GM19099 (cell line): ENCODE measurements around the gene UNC5B.

ENCODE experiments used
- POLR2A ChIP-seq: IDR thresholded peaks from 3 replicates; pipeline ENCODE4 v1.6.1; 2011; ENCODE audit warnings: low read depth; ENCODE audit not compliant: insufficient read length; ENCODE audit errors: extremely low read depth

The UNC5B gene

DNA sequence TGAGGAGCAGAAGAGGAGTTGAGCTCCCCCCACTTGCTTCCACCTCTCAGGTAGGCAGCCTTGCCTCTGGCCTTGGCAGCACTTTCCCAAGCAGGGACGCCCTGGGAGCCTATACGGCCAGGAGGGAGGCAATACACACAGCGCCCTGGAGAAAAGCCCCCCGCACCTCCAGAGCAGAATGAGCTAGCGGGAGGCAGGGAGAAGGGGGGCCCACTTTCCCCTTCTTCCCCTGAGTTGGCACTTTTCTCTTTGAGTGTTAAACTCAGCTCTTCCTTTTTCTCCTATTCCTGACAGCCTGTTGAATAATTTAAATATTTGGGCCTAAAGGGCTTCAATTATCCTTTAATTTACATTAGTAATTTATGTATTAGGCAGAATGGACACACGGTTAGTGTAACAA, 35.8 kb downstream of the UNC5B start:
- TF ChIP-seq POLR2A = no peak

DNA sequence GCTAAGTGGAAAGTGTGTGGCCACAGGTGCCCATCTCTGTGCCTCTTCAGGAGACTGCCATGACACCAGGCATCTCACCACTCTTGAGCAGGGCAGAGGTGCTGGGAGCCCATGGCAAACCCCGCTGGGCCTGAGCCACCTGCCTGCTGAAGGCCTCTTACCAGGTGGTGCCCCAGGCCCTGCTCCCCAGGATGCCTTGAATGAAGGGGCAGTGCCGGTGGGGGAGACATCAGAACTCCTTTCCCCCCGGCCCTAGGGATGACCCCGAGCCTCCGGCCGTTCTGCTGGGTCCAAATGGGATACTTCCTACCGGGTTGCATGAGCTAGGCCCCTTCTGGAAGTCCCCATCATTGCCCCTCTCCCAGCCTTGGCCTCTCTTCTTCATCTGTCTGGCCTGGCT, 37.6 kb downstream of the UNC5B start:
- no peak for TF ChIP-seq POLR2A

DNA sequence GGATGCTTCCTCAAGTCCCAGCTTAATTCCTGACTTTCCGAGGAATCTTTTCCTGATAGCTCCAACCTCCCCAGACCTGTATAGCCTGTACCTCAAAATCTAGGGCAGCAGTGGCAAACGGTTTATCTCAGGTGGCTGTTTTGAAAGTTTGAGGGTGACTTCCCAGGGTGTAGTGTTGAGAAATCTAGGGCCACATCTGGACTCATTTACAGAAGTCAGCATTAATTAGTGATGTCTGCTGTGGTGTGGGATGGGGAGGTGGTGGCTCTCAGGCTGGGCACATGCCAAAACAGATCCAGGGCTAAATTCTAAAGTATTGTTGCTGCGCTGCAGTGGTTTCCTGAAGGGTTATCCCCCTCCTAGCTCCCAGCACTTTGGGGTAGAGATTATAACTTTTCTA, 38.0 kb downstream of the UNC5B start:
- no peak for TF ChIP-seq POLR2A

DNA sequence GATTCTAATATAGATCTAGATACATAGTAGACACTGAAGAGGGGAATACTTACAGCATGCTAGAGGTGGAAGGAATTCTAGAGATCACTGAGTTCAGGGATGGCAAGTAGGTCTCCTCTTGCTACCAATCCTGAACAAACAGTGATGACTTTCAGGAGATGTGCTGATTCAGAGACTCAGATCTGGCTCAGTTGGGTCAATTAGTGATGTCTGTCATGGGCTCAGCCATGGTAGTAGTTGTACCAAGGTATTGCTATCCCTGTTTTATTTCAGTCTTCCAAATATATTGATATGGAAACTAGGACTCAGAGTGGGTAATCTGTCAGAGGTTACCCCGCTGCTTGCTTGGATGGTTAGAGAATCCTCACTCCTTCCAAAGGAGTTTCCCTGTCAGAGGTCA, 38.5 kb downstream of the UNC5B start:
- TF ChIP-seq POLR2A = no peak

DNA sequence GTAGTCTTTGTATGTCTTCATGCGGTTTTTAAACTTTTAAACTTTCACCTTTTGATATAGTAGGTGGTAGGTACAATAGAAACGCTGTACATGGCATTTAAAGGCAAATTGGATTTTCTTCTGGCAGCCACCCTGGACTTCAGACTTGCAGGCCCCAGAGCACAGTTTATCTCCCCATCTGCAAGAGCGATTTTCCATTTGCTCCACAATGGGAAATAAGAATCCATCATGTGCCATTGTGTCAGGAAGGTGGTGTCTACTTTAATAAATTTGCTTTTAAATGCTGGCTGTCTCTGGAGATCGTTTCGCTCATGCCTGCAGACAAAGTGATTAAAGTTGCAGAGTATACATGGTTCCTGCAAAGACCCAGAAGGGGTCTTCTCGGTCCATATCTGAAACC, 38.9 kb downstream of the UNC5B start:
- no peak for TF ChIP-seq POLR2A

DNA sequence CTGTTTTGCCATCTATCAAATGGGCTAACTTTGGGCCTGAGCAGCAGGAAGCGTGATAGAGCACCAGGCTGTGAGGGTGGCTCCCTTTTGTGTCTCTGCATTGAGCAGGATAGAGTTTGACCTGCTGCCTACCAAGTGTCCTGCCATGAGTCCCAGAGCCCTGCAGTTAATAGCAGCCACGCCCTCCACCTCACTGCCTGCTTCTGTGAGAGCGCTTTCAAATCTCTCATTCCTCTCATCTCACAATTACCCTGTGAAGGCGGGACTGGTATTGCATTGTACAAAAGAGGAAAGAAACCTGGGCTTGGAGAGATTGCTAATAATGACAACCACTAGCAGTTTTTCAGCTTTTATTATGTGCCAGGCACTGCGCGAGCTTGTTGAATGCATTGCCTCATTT, 39.9 kb downstream of the UNC5B start:
- TF ChIP-seq POLR2A = no peak

DNA sequence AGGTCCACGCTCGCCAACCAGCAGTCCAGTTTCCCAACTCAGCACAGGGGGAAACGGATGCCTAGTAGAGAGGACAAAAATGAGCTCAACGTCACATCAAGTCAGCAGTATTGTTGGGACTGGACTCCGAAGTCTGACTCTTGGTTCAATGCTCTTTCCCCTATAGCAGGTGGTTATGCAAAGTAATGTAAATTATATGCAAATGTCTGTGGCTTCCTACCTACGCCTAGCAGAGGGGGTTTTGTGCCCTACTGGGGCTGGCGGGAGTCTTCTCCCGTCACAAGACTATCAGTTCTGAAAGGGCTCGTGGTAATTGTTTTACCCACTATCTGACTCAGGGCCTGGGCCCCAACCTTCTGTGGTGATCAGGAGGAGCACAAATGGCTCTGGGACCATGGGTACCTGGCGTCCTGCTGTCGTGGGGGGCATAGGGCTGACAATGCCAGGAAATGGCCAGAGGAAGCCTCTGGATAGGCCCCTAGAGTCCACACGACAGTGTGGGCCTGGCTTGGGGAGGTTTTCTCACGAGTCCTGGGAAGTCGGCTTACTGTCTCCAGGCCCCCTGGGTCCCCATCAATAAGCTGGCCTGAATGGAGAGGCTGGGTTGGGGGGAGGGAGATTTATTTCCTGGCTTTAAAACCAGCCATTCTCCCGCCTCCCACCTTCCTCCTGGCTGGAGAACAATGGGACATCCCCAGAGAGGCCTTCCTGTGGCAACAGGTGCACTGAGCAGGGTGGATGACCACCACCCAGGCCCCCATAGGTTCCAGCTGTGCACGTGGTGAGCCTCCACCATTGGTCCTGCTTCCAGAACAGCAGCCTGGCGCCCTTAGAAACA, 41.8 kb downstream of the UNC5B start:
- no peak for TF ChIP-seq POLR2A

DNA sequence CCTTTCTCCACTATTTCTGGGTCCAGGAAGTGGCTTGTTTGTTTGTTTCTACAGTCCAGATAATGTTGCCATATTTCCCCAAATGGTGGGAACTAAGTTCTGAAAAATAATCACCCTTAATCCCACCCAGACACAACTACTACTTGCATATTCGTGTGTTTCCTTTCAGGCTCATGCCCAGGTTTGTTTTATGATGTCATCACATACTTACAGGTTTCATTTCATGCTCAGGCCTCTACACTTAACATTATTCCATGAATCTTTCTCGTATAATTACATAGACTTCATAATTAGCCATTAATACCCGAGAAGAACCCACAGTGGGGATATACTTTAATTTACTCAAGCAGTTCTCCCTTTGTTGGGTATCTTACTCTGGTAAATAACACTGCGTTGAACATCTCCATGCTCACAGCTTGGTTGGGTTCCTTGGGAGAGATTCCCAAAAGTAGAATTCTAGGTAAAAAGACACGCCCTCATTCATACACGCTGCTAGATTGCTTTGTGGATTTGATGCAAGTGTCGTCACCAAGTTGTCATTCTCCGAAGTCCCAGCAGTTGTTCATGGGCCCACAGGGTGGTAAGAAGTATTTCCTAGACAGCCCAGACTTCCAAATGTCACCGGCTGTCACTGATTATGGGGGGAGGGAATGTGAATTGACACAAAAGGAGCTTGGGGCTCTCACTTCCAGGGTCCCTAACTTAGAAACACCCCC, 42.6 kb downstream of the UNC5B start:
- no peak for TF ChIP-seq POLR2A

DNA sequence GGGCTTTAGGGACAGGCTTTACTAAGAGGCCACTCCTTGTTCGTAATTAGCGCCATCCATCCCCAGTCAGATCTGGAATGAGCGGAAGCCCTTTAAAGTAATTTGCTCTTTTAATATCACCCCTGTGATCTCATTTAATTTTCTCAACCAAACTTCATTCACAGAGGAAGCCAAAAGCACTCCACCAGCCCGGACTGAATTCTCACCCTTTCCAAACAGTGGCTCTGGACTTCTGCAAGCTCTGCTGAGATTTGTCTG, 43.1 kb downstream of the UNC5B start:
- TF ChIP-seq POLR2A = no peak

DNA sequence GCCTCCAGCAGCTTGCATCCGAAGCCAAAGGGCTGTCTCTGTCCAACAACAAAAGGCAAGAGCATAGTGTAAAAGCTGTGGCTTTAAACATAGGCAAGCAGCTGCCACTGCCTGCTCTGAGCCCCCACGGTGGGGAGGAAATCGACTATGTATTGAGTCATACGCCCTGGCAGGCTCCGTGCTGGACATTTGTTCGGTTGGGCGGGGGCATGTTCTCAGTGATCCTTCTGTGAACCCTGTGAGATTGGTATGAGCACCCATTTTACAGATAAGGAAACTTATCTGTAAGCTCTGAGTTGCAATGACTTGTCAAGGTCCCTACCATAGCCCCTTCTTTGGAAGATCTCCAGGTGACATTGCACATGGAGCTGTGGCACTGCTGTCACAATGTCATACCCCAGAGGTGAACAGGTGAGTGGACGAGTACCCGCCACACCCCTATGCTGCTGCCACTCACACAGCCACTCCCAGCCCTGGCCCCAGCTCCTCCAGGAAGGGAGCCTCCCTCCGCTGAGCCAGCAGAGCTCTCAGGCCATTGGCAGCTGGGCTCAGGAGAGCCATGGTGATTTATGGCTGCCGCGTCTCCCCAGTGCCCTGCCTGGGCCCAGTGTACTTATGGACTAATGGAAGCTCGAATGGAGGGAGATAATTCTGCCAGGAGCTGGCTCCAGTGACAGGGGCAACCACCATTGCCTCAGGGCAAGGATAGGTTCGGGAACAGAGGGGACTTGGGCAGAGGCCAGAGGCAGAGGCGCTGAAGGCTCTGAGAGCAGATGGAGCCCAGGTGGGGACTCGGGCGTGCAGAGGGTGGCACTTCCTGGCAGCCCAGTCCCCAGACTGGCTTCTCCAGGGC, 43.7 kb downstream of the UNC5B start:
- no peak for TF ChIP-seq POLR2A

DNA sequence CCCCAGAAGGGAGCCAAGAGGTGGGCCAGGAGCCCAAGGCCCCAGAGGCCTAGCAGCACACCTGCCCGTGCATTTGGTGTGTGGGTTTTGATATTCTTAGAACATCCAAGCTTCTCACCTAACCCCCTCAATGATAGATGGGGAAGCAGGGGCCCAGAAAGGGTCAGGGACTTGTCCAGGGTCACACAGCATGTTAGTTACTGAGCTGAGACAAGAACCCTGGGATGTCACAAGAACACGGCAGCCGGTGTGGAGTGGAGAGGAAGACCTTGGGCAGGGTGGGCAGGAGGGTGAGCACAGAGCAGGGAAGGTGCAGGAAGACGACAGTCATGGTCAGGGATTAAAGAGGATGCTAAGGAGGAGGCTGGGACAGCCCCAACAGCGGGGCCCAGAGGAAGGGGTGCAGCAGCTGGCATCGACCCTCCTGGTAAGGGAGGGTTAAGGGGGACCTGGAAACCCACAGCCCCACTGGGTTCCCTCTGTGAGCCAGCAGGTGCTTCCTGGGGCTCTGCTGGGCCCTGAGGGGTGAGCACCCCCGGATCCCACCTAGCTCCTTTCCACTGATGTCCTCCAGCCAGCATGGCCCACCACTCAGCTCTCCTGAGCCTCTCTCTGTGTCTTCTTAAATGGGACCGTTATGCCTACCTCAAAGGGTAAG, 44.4 kb downstream of the UNC5B start:
- TF ChIP-seq POLR2A = no peak

DNA sequence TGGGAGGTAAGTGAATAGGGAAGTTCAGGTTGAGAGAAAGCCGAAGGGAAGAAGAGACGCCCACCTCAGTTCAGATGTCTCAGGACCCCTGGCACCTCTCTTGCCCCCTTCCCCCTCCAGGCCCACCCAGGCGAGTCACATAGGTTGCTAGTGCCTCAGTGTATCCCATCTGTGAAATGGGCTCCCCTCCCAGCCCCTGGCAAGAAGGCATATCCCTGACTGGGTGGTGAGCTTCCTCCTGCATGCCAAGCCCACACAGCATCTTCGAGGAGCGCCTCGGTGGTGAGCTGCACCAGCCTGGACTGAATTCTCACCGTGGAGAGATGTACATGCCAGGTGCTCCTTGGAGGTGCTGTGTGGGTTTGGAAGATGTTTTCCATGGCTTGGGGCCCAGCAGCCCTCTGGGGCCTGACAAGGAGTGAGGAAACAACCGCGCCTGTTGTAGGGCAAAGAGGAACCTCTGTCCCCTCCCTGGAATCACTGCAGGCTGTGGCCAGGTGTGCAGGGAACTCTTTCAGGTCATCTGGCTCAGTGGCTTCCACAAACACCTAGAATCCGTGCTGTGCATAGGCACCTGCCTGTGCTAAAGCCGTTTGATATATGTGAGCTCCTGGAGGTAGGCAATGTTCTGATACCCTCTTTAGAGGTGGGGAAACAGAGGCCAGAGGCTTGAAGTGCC, 45.1 kb downstream of the UNC5B start:
- no peak for TF ChIP-seq POLR2A

DNA sequence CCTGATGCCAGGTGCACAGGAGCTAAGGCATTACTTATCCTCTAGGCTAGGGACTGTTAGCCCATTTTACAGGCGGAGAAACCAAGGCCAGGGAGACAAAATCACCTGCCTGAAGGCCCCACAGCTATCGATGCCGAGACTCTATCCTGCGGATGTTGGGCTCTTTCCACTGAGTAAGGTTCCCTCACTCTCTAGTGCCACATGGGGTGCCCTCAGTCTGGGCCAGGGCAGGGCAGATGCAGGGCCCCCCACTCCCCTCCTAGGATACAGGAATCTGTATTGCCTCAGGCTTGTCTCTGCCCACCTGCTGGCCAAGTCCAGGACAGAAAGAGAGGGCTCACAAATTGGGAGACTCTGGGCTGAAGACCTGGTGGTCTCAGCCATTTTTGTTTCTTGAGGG, 45.7 kb downstream of the UNC5B start:
- no peak for TF ChIP-seq POLR2A

DNA sequence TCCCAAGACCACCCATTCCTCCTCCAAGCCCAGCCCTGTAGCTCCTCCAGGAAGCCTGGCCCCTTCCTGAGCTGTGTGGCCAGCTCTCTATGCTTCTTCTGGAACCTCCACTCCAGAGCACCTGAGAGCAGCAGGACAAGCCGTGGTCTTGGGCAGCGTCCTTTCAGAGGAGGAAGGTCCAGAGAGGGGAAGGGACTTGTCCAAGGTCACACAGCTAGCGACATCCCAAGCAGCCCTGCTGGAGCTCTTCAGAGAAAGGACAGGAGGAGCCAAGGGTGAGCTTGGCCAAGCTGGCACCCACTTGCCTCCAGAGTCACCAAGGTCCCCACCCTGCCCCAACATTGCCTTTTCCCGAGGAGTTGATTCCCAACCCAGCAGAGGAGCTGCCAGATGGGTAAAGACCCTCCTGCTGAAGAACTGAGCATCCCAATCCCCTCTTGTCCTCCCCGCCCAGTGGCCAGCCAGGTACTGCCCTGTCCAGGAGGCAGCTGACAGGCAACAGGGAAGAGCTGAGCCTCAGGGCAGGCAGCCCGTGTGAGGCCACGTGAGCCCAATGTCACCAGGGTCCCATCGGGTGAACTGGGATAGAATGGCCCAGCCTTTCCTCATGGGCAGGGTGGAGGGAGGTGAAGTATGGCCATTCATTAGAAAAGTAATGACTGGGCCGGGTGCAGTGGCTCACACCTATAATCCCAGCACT, 46.2 kb downstream of the UNC5B start:
- TF ChIP-seq POLR2A = no peak
